ENCODE measurements around the gene TYW5.
A peak's percentile ranks its signal among the peaks of the same experiment; 100 is the strongest.

TYW5 gene

GRCh38 chr2:199955339-199956061, at the start of gene TYW5, which contains the start of gene MAIP1:
TSS of gene TYW5 (minus strand) at chr2:199955491. CDS start at chr2:199955470, 21 bp downstream.
TSS of gene MAIP1 (plus strand) at chr2:199955582. CDS start at chr2:199955799, 217 bp downstream.
- peak; percentile 59 to 93 (median 79) for DNase-seq

GRCh38 chr2:200003444-200003843, 48.2 kb upstream of the TYW5 start:
- DNase-seq: no peak

- DNase-seq: no peak
Measured at GRCh38 chr2:200000444-200001163, 45.3 kb upstream of the TYW5 start.

GRCh38 chr2:199999166-199999565, 43.9 kb upstream of the TYW5 start:
- no peak for DNase-seq

GRCh38 chr2:199997296-199997695, 42.0 kb upstream of the TYW5 start:
- DNase-seq: no peak

GRCh38 chr2:199994896-199995295, 39.6 kb upstream of the TYW5 start:
- DNase-seq: no peak

GRCh38 chr2:199994371-199994770, 39.1 kb upstream of the TYW5 start:
- DNase-seq: no peak

GRCh38 chr2:199992296-199992695, 37.0 kb upstream of the TYW5 start:
- no peak for DNase-seq

GRCh38 chr2:199991691-199992090, 36.4 kb upstream of the TYW5 start:
- no peak for DNase-seq

- no peak for DNase-seq
Measured at GRCh38 chr2:199989822-199990221, 34.5 kb upstream of the TYW5 start.

- DNase-seq: no peak
Measured at GRCh38 chr2:199988151-199988550, 32.9 kb upstream of the TYW5 start.

GRCh38 chr2:199987586-199987985, 32.3 kb upstream of the TYW5 start:
- DNase-seq: no peak

GRCh38 chr2:199985625-199986207, 30.4 kb upstream of the TYW5 start:
- DNase-seq: peak in 4 of 6 experiments; percentile 5 to 53 (median 22)

- no peak for DNase-seq
Measured at GRCh38 chr2:199984755-199985154, 29.5 kb upstream of the TYW5 start.

GRCh38 chr2:199984159-199984558, 28.9 kb upstream of the TYW5 start:
- no peak for DNase-seq

GRCh38 chr2:199983534-199983933, 28.2 kb upstream of the TYW5 start:
- DNase-seq: no peak

GRCh38 chr2:199982126-199982843, 27.0 kb upstream of the TYW5 start:
- no peak for DNase-seq

GRCh38 chr2:199979832-199980628, 24.7 kb upstream of the TYW5 start:
- DNase-seq: peak; percentile 35 to 81 (median 69)

GRCh38 chr2:199979398-199979797, 24.1 kb upstream of the TYW5 start:
- DNase-seq: no peak

GRCh38 chr2:199977984-199978415, 22.7 kb upstream of the TYW5 start:
- DNase-seq: no peak

- no peak for DNase-seq
Measured at GRCh38 chr2:199975273-199975895, 20.1 kb upstream of the TYW5 start.

- DNase-seq: no peak
Measured at GRCh38 chr2:199973703-199974102, 18.4 kb upstream of the TYW5 start.
